Subcutaneous adipose tissue (tissue), 4 donors: ENCODE results near the gene MMP20. TPM values are rescaled to one million over a fixed set of nuclear protein-coding genes. Genes with fewer than 3 reads are reported as not detected.

Experiments
- CTCF ChIP-seq: fragments of 450-650 bp; IDR thresholded peaks from one replicate; pipeline ENCODE4 v1.5.1; 2016; ENCODE audit warnings: low read depth, mild to moderate bottlenecking, control low read depth, antibody characterized with exemption, moderate library complexity
- total RNA-seq, 4 donors: library from RNA; depleted of rRNA; stranded (reverse); fragments of >200 nt; gene quantifications; one replicate each; pipeline ENCODE4 v1.1.0, GENCODE V29; 2016

Gene MMP20
- total RNA-seq, 4 donors from 2014 or later = not detected

GRCh38 chr11:102614031-102614430, 11.1 kb downstream of the MMP20 start:
- no peak for TF ChIP-seq CTCF

GRCh38 chr11:102613450-102613849, 11.7 kb downstream of the MMP20 start:
- TF ChIP-seq CTCF = no peak

GRCh38 chr11:102611291-102611690, 13.8 kb downstream of the MMP20 start:
- no peak for TF ChIP-seq CTCF

- no peak for TF ChIP-seq CTCF
These were observed 14.9 kb downstream of the MMP20 start for GRCh38 chr11:102610200-102610599.

GRCh38 chr11:102608699-102609098, 16.4 kb downstream of the MMP20 start:
- no peak for TF ChIP-seq CTCF

- TF ChIP-seq CTCF = no peak
These were observed 20.3 kb downstream of the MMP20 start for GRCh38 chr11:102604875-102605274.

- TF ChIP-seq CTCF = no peak
These were observed 21.1 kb downstream of the MMP20 start for GRCh38 chr11:102604011-102604410.
